K562 (cell line): ENCODE measurements around the gene KLHL22. TPM values are rescaled to one million over a fixed set of nuclear protein-coding genes. Genes with fewer than 3 reads are reported as not detected.

Source experiments
- BRCA1 ChIP-seq, 2 experiments: fragments of 450-650 bp in 1 of 2; sonication (generic) in 1 of 2; formaldehyde crosslinking in 1 of 2; IDR thresholded peaks; 2 replicates each; pipeline versions ENCODE4 v1.5.0 to v1.6.1; 2017 to 2020; ENCODE audit warnings: mild to moderate bottlenecking in 1 of 2, missing genetic modification reagents in 1 of 2
- CBFB ChIP-seq: sonication (generic); formaldehyde crosslinking; IDR thresholded peaks from 2 replicates; pipeline ENCODE4 v1.4.0; 2020; ENCODE audit warnings: mild to moderate bottlenecking, missing genetic modification reagents
- CBX2 ChIP-seq: fragments of 200-600 bp; sonication (generic); IDR thresholded peaks from one replicate; pipeline ENCODE4 v1.6.1; 2012; ENCODE audit warnings: mild to moderate bottlenecking, low read length, inconsistent platforms; ENCODE audit not compliant: insufficient read depth, poor library complexity, severe bottlenecking
- ELF2 ChIP-seq: fragments of 250-450 bp; sonication (Bioruptor Pico); IDR thresholded peaks from 2 replicates; pipeline ENCODE4 v1.5.0; 2021; ENCODE audit warnings: mild to moderate bottlenecking
- ETS1 ChIP-seq: conservative IDR thresholded peaks from 2 replicates; pipeline ENCODE4 v1.6.1; 2011; ENCODE audit warnings: low read depth, mild to moderate bottlenecking, low read length; ENCODE audit not compliant: control insufficient read depth
- FOXA1 ChIP-seq: fragments of 450-650 bp; IDR thresholded peaks from 2 replicates; pipeline ENCODE4 v1.6.1; 2016; ENCODE audit warnings: mild to moderate bottlenecking, borderline replicate concordance
- IRF2 ChIP-seq: sonication (generic); formaldehyde crosslinking; IDR thresholded peaks from 2 replicates; pipeline ENCODE4 v1.8.1; 2022; ENCODE audit warnings: mild to moderate bottlenecking, missing genetic modification reagents
- MAX ChIP-seq: sonication (generic); formaldehyde crosslinking; IDR thresholded peaks from 2 replicates; pipeline ENCODE4 v1.9.0; 2022; ENCODE audit warnings: mild to moderate bottlenecking, missing genetic modification reagents
- OTX1 ChIP-seq: fragments of 450-650 bp; formaldehyde crosslinking; IDR thresholded peaks from 2 replicates; pipeline ENCODE4 v1.4.0; 2022; ENCODE audit warnings: mild to moderate bottlenecking
- PHF20 ChIP-seq: fragments of 450-650 bp; IDR thresholded peaks from 2 replicates; pipeline ENCODE4 v1.6.1; 2018; ENCODE audit not compliant: partially characterized antibody
- RFX7 ChIP-seq: fragments of 250-450 bp; sonication (Bioruptor Pico); IDR thresholded peaks from 2 replicates; pipeline ENCODE4 v1.5.1; 2021; ENCODE audit warnings: mild to moderate bottlenecking
- SAFB ChIP-seq: fragments of 200-400 bp; formaldehyde crosslinking; IDR thresholded peaks from 2 replicates; pipeline ENCODE4 v1.6.1; 2017; ENCODE audit warnings: low read depth, low read length, borderline replicate concordance
- SIN3B ChIP-seq: fragments of 450-650 bp; IDR thresholded peaks from 2 replicates; pipeline ENCODE4 v1.6.1; 2017; ENCODE audit warnings: low read depth, mild to moderate bottlenecking, moderate library complexity
- SNIP1 ChIP-seq: fragments of 450-650 bp; IDR thresholded peaks from 2 replicates; pipeline ENCODE4 v1.7.1; 2017; ENCODE audit warnings: low read depth, mild to moderate bottlenecking
- SOX6 ChIP-seq: fragments of 450-650 bp; IDR thresholded peaks from 2 replicates; pipeline ENCODE4 v1.6.1; 2014; ENCODE audit warnings: mild to moderate bottlenecking
- TBP ChIP-seq: optimal IDR thresholded peaks from 2 replicates; pipeline ENCODE3; 2011; ENCODE audit warnings: low read depth, low read length, improper control_type of control experiment
- TFAP4 ChIP-seq: sonication (generic); formaldehyde crosslinking; IDR thresholded peaks from 2 replicates; pipeline ENCODE4 v1.8.0; 2022; ENCODE audit warnings: missing genetic modification reagents, mild to moderate bottlenecking, moderate library complexity, borderline replicate concordance
- ZC3H4 ChIP-seq: sonication (generic); formaldehyde crosslinking; IDR thresholded peaks from 2 replicates; pipeline ENCODE4 v1.9.0; 2021; ENCODE audit warnings: missing genetic modification reagents, borderline replicate concordance
- ZNF184 ChIP-seq: sonication (generic); formaldehyde crosslinking; IDR thresholded peaks from 2 replicates; pipeline ENCODE4 v1.5.0; 2020; ENCODE audit warnings: missing genetic modification reagents
- ZNF445 ChIP-seq: fragments of 250-450 bp; sonication (Bioruptor Pico); IDR thresholded peaks from 2 replicates; pipeline ENCODE4 v1.4.0; 2020; ENCODE audit warnings: low read depth, mild to moderate bottlenecking, moderate library complexity
- ZNF740 ChIP-seq, 3 experiments: fragments of 200-800 bp in 1 of 3; sonication (Bioruptor generic) in 1 of 3; sonication (generic) in 1 of 3; formaldehyde crosslinking in 1 of 3; IDR thresholded peaks; 2 replicates each; pipeline versions ENCODE4 v1.6.1 to v1.8.0; 2016 to 2022; ENCODE audit warnings: mild to moderate bottlenecking in 2 of 3, missing compliant biosample characterization in 2 of 3, missing genetic modification characterization in 2 of 3, missing genetic modification reagents in 1 of 3
- polyA plus RNA-seq, 8 experiments: library from polyadenylated mRNA; depleted of rRNA in 4 of 8; stranded (reverse) in 5 of 8; unstranded in 3 of 8; fragments of >200 nt; fragmentation: Nextera tagmentation in 2 of 8; fragmentation: Illumina TruSeq in 1 of 8; extraction: Ambion mirVana in 2 of 8; extraction: Trizol in 1 of 8; gene quantifications; 2 replicates each; pipeline versions ENCODE4 v1.2.1 to v1.2.3, GENCODE V29; 2011 to 2014; ENCODE audit warnings: inconsistent platforms in 1 of 8, missing spikeins in 1 of 8
- total RNA-seq, 7 experiments: library from RNA; depleted of rRNA in 6 of 7; stranded (reverse); fragments of >200 nt in 6 of 7; fragmentation: Illumina TruSeq in 2 of 7; extraction: Trizol in 2 of 7; gene quantifications; 2 replicates each; pipeline versions ENCODE4 v1.2.1 to v1.2.3, GENCODE V29; 2011 to 2021; ENCODE audit warnings: low replicate concordance in 1 of 7

The KLHL22 gene
- total and polyA plus RNA-seq, 9 of the 15 experiments (the other 6 are each of a cell fraction or from before 2014, with no cell fraction given) = 1.3 to 25.6 (median 15.2) TPM

GRCh38 chr22:20440637-20441591 lies 54.7 kb downstream of the KLHL22 start (continued):
- TF ChIP-seq TFAP4 (CRISPR knock-in tag) (0 out of 2 replicates have a peak, but pooled peaks have one; percentile 32), ELF2 (no peak), BRCA1 (IDR thresholded peaks at IDR 0.05) (no peak), BRCA1 (CRISPR knock-in tag; IDR thresholded peaks at IDR 0.05) (0 out of 2 replicates have a peak, but pooled peaks have one; percentile 74), CBFB (CRISPR knock-in tag) (no peak), ZC3H4 (CRISPR knock-in tag) (peak; percentile 42), FOXA1 (no peak), SAFB (no peak), ZNF740 (CRISPR knock-in tag; IDR thresholded peaks at IDR 0.05) (no peak), ZNF740 (tag; IDR thresholded peaks at IDR 0.05) (no peak), ZNF184 (CRISPR knock-in tag) (no peak), ETS1 (no peak), ZNF445 (CRISPR knock-in tag) (no peak), CBX2 (no peak), RFX7 (no peak), PHF20 (no peak), MAX (CRISPR knock-in tag) (peak; percentile 13; the same call in 1 of the 2 replicates), SNIP1 (no peak), OTX1 (CRISPR knock-in tag) (no peak), SIN3B (no peak), IRF2 (peak; percentile 88), SOX6 (no peak), TBP (no peak)
